Epidermal melanocyte (primary cell): ENCODE results near the gene ELMO1.
A peak's percentile ranks its signal among the peaks of the same experiment; 100 is the strongest.

Experiments
- DNase-seq: peaks from one replicate; pipeline ENCODE4 v3.0.0; 2011; ENCODE audit warnings: low spot score; ENCODE audit not compliant: insufficient read length

ELMO1 gene

GRCh38 chr7:37031571-37032257 lies 416.9 kb downstream of the ELMO1 start:
- peak; percentile 81 for DNase-seq

- DNase-seq = no peak
Observed at GRCh38 chr7:37028909-37029440, 419.7 kb downstream of the ELMO1 start.

- DNase-seq = no peak
Observed at GRCh38 chr7:37027557-37028341, 420.9 kb downstream of the ELMO1 start.

GRCh38 chr7:37027104-37027503 lies 421.6 kb downstream of the ELMO1 start:
- no peak for DNase-seq

GRCh38 chr7:37018954-37019353 lies 429.7 kb downstream of the ELMO1 start:
- no peak for DNase-seq

GRCh38 chr7:37016064-37016878 lies 432.4 kb downstream of the ELMO1 start:
- DNase-seq = no peak

- no peak for DNase-seq
Observed at GRCh38 chr7:37015353-37016034, 433.2 kb downstream of the ELMO1 start.

- no peak for DNase-seq
Observed at GRCh38 chr7:37013771-37014170, 434.9 kb downstream of the ELMO1 start.

GRCh38 chr7:37011151-37011890 lies 437.3 kb downstream of the ELMO1 start:
- no peak for DNase-seq

GRCh38 chr7:37009125-37009675 lies 439.5 kb downstream of the ELMO1 start:
- DNase-seq = no peak

GRCh38 chr7:37007691-37008090 lies 441.0 kb downstream of the ELMO1 start:
- DNase-seq = no peak

GRCh38 chr7:37007268-37007667 lies 441.4 kb downstream of the ELMO1 start:
- DNase-seq = no peak

- DNase-seq = no peak
Observed at GRCh38 chr7:37006764-37007163, 441.9 kb downstream of the ELMO1 start.

- DNase-seq = no peak
Observed at GRCh38 chr7:37000511-37000910, 448.2 kb downstream of the ELMO1 start.

- DNase-seq = no peak
Observed at GRCh38 chr7:36999626-37000485, 448.8 kb downstream of the ELMO1 start.

- DNase-seq = no peak
Observed at GRCh38 chr7:36995776-36996175, 452.9 kb downstream of the ELMO1 start.

- DNase-seq = no peak
Observed at GRCh38 chr7:36994456-36995112, 454.1 kb downstream of the ELMO1 start.

GRCh38 chr7:36986948-36987724 lies 461.5 kb downstream of the ELMO1 start:
- DNase-seq = peak; percentile 33
